Upper lobe of right lung (tissue), 1 donor: Measurements from ENCODE around the gene HMCES. TPM values are rescaled to one million over a fixed set of nuclear protein-coding genes. Genes with fewer than 3 reads are reported as not detected.
"Not testable (repeated sequence)": the region's sequence is repeated elsewhere in the genome, so short reads cannot be mapped to it uniquely, and the experiment has no call there.

Source experiments
- ATAC-seq: fragments of 200-7000 bp; cut with Tn5 transposase; one replicate; pipeline ENCODE4 v1.9.1; 2020; ENCODE audit warnings: mild to moderate bottlenecking, moderate library complexity
- DNase-seq: peaks from one replicate; pipeline ENCODE4 v3.0.0-alpha.2; 2020
- H3K27ac ChIP-seq: fragments of 200-600 bp; one replicate; pipeline ENCODE4 v1.8.0; 2022
- H3K27me3 ChIP-seq: fragments of 200-600 bp; one replicate; pipeline ENCODE4 v1.8.0; 2022; ENCODE audit warnings: mild to moderate bottlenecking
- H3K36me3 ChIP-seq: fragments of 200-600 bp; one replicate; pipeline ENCODE4 v1.8.0; 2022
- H3K4me1 ChIP-seq: fragments of 200-600 bp; one replicate; pipeline ENCODE4 v1.8.0; 2022
- H3K4me3 ChIP-seq: fragments of 200-600 bp; one replicate; pipeline ENCODE4 v1.8.0; 2022; ENCODE audit warnings: mild to moderate bottlenecking
- H3K9me3 ChIP-seq: fragments of 200-600 bp; one replicate; pipeline ENCODE4 v1.8.0; 2022
- CTCF ChIP-seq: fragments of 200-600 bp; IDR thresholded peaks from one replicate; pipeline ENCODE4 v1.8.0; 2022; ENCODE audit warnings: antibody characterized with exemption
- intact Hi-C: fragments of 100-400 bp; cut with DNase I; formaldehyde crosslinking; loops from one replicate; pipeline ENCODE4 v1.11.0; 2022
- microRNA-seq: library from miRNA; unstranded; fragments of <30 nt; microRNA quantifications from one replicate; pipeline ENCODE4 v1.2.0, GENCODE V29; 2020; ENCODE audit warnings: borderline microRNAs expressed
- total RNA-seq: library from RNA; stranded (reverse); fragmentation: NEBNext Ultra II Directional; extraction: Animal tissue kit (Norgen Biotek cat#: 25700); gene quantifications from one replicate; pipeline ENCODE4 v1.2.1, GENCODE V29; 2021
- donor health status: DM: no; HTN: yes; CAD: no; lungs with severe emphysema.

The HMCES gene
- total RNA-seq, 1 donor from 2014 or later: 34.8 TPM

DNA sequence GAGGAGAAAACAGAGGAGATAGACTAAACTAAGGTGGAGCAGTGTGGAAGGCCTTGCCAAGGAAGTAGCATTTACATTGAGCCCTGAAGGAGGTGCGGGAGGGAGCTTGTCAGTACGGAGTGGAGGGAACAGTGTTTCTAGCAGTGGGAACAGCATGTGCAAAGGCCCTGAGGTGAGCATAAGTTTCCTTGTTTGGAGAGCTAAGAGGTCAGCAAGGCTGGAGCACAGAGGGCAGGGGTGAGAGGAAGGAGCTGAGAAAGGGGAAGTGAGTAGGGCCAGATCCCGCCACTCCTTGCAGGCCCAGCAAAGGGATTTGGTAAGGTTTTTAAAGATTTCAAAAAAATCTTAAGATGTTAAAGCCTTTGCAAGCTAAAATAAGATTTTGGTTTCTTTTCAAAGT lies 70.1 kb downstream of the HMCES start:
- TF ChIP-seq CTCF: no peak
- Histone ChIP-seq H3K27ac (no peak overlapping the region), H3K4me3 (no peak overlapping the region), H3K36me3 (no peaks in the 10 kb centered on the region), H3K4me1 (peaks cover 15% of the 10 kb centered on the region), H3K9me3 (no peaks in the 10 kb centered on the region), H3K27me3 (no peaks in the 10 kb centered on the region)
- ATAC-seq (peak; percentile 62), DNase-seq (no peak)
- intact Hi-C loops: no loop called here

- peaks cover 13% of the 10 kb centered on the region for H3K4me1 ChIP-seq
- H3K36me3 ChIP-seq, H3K9me3 ChIP-seq, H3K4me3 ChIP-seq, intact Hi-C loops, DNase-seq, H3K27ac ChIP-seq, H3K27me3 ChIP-seq: not testable (repeated sequence)
- peak; percentile 24 for ATAC-seq
These were observed 70.5 kb downstream of the HMCES start for GRCh38 chr3:129349169-129349568.

GRCh38 chr3:129349791-129350190 lies 71.1 kb downstream of the HMCES start:
- Histone ChIP-seq H3K27me3 (no peaks in the 10 kb centered on the region), H3K9me3 (no peaks in the 10 kb centered on the region), H3K4me3 (no peak overlapping the region), H3K27ac (no peak overlapping the region), H3K36me3 (no peaks in the 10 kb centered on the region), H3K4me1 (peaks cover 9% of the 10 kb centered on the region)
- ATAC-seq: no peak
- intact Hi-C loops: no loop called here
- no peak for TF ChIP-seq CTCF
- DNase-seq: no peak

GRCh38 chr3:129352045-129352444 lies 73.4 kb downstream of the HMCES start:
- intact Hi-C loops: no loop called here
- no peaks in the 10 kb centered on the region for H3K9me3 ChIP-seq
- peaks cover 2% of the 10 kb centered on the region for H3K4me1 ChIP-seq
- DNase-seq (no peak), ATAC-seq (no peak)
- TF ChIP-seq CTCF: no peak
- H3K4me3 ChIP-seq: no peak overlapping the region
- no peaks in the 10 kb centered on the region for H3K27me3 ChIP-seq
- no peak overlapping the region for H3K27ac ChIP-seq
- no peaks in the 10 kb centered on the region for H3K36me3 ChIP-seq

DNA sequence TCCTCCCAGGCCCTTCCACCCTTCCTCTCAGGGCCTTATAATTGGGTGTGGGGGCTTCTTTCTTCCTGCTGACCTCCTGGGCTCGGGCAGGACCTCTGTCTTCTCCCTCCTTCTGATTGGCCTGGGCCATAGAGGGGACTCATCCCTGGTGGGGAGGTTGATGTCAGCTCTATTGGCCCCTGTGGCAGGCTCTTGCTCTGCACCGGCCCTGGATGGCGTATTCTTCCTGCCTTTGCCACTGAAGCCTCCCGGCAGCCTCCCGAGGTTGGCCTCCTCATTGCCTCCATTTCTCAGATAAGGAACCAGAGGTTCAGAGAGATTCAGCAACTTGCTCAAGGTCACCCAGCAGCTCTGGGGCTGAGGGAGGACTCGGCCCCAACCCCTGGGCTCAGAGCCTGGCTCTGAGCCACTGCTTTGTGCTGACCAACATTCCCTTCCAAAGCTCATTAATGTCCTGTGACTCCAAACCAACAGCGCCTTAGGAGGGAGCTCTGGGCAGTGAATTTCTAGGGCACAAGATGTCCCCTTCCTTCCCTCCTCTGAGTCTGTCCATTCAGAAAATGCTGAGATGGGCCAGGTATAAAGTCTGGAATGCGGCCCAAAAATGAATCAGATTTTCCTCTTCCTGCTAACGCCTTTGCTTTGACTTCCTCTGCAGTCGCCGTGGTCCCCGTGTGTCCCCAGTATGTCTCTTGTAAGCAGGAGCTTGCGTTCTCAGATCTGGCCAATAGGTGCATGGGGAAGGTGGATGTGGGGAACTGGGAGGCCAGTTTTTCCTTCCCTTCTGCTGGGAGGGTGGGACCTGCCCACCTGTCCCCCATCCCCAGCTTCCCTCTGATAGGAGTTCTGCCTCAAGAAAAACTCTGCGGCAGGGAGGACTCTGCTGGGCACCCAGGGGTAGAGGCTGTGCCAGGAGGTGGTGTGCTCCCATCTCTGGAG lies 74.2 kb downstream of the HMCES start:
- Histone ChIP-seq H3K9me3 (no peaks in the 10 kb centered on the region), H3K27ac (no peak overlapping the region), H3K4me1 (no peaks in the 10 kb centered on the region), H3K27me3 (no peaks in the 10 kb centered on the region), H3K4me3 (no peak overlapping the region), H3K36me3 (no peaks in the 10 kb centered on the region)
- DNase-seq (no peak), ATAC-seq (no peak)
- intact Hi-C loops: no loop called here
- TF ChIP-seq CTCF: no peak

DNA sequence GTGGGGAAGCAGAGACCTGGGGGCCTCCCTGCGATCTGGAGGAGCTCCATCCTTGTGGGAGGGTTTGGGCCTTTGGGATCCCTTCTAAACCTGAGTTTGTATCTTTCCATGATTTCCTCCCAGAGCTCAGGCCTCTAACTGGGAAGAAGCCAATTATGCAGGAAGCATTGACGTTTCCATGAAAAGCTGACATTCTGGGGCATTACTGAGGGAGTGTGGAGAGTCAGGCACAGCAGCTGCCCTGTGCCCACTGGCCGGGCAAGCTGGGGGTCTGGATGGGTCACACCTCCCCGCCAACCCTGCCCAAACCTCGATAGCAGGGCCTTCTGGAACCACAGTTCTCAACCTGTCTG lies 74.9 kb downstream of the HMCES start:
- ATAC-seq (no peak), DNase-seq (no peak)
- Histone ChIP-seq H3K9me3 (no peaks in the 10 kb centered on the region), H3K4me1 (no peaks in the 10 kb centered on the region), H3K27me3 (no peaks in the 10 kb centered on the region), H3K36me3 (no peaks in the 10 kb centered on the region), H3K27ac (no peak overlapping the region), H3K4me3 (no peak overlapping the region)
- TF ChIP-seq CTCF: no peak
- intact Hi-C loops: no loop called here

Small RNAs within 50 kb of the gene (microRNA-seq; reads per million reads assigned to microRNA genes)
- 0.50 reads per million for gene MIR6826

Other genes starting within 250 kb of the HMCES start
- gene GP9, start 218.1 kb upstream of the HMCES start, total RNA-seq: 1.2 TPM
- gene RAB43, start 157.1 kb upstream of the HMCES start, total RNA-seq: 38.9 TPM
- gene ISY1, start 117.8 kb upstream of the HMCES start, total RNA-seq: 30.3 TPM
- 314 TPM for gene CNBP, start 95.0 kb upstream of the HMCES start, total RNA-seq
- 149 TPM for gene COPG1, start 29.3 kb upstream of the HMCES start, total RNA-seq
- 0.55 TPM for gene EFCAB12, start 149.8 kb downstream of the HMCES start, total RNA-seq
- 36.4 TPM for gene MBD4, start 161.1 kb downstream of the HMCES start, total RNA-seq
- 26.5 TPM for gene IFT122, start 161.4 kb downstream of the HMCES start, total RNA-seq
- gene RHO, start 249.8 kb downstream of the HMCES start, total RNA-seq: not detected